ENCODE measurements around the gene CLIC5. TPM values are rescaled to one million over a fixed set of nuclear protein-coding genes. Genes with fewer than 3 reads are reported as not detected.

The CLIC5 gene
- total RNA-seq, 2 experiments from 2014 or later, result 0.03 to 0.08 TPM

GRCh38 chr6:46051962-46052361 is 36.3 kb upstream of the CLIC5 start:
- Histone ChIP-seq H3K9me3 (ENCODE audit: low read length) (no peaks in the 10 kb centered on the region), H4K20me1 (ENCODE audit: insufficient read depth, low read length) (no peaks in the 10 kb centered on the region), H2AFZ (ENCODE audit: low read length) (no peak overlapping the region), H3K4me3 (ENCODE audit: low read depth, low read length, poor library complexity, severe bottlenecking) (no peak overlapping the region), H3K27ac (ENCODE audit: low read depth, low read length, poor library complexity, severe bottlenecking) (no peak overlapping the region), H3K4me1 (ENCODE audit: insufficient read depth, low read length, poor library complexity, severe bottlenecking) (no peaks in the 10 kb centered on the region), H3K4me2 (ENCODE audit: low read length) (no peak overlapping the region), H3K79me2 (ENCODE audit: insufficient read depth, low read depth, low read length) (no peaks in the 10 kb centered on the region), H3K36me3 (ENCODE audit: insufficient read depth, low read length) (no peaks in the 10 kb centered on the region), H3K9me2 (ENCODE audit: insufficient read depth, low read length) (no peaks in the 10 kb centered on the region)
- intact Hi-C loops (cut with micrococcal nuclease; ENCODE audit: unreplicated experiment), result no loop called here
- CTCF ChIA-PET (ENCODE audit: unreplicated experiment), result no interaction called here
- TF ChIP-seq EZH2phosphoT487 (IDR thresholded peaks at IDR 0.05; ENCODE audit: borderline replicate concordance, low read depth, low read length) (no peak), CTCF (conservative IDR thresholded peaks at IDR 0.05; ENCODE audit: low read length) (no peak)
- no peak for DNase-seq (ENCODE audit: low spot score)
- no TSS peak for BruUV-seq (replicated peaks)
- POLR2A ChIA-PET, result no interaction called here

GRCh38 chr6:46050845-46051405 is 35.3 kb upstream of the CLIC5 start:
- H3K4me2 ChIP-seq (ENCODE audit: low read length), result no peak overlapping the region
- no peak for TF ChIP-seq CTCF (conservative IDR thresholded peaks at IDR 0.05; ENCODE audit: low read length)
- DNase-seq (ENCODE audit: low spot score), result no peak
- H3K4me1 ChIP-seq (ENCODE audit: insufficient read depth, low read length, poor library complexity, severe bottlenecking), result no peaks in the 10 kb centered on the region
- H3K36me3 ChIP-seq (ENCODE audit: insufficient read depth, low read length), result no peaks in the 10 kb centered on the region
- H3K4me3 ChIP-seq (ENCODE audit: low read depth, low read length, poor library complexity, severe bottlenecking), result no peak overlapping the region
- ChIA-PET CTCF (ENCODE audit: unreplicated experiment) (no interaction called here), POLR2A (no interaction called here)
- H2AFZ ChIP-seq (ENCODE audit: low read length), result no peak overlapping the region
- no peaks in the 10 kb centered on the region for H3K9me2 ChIP-seq (ENCODE audit: insufficient read depth, low read length)
- no peaks in the 10 kb centered on the region for H3K9me3 ChIP-seq (ENCODE audit: low read length)
- no peak overlapping the region for H3K27ac ChIP-seq (ENCODE audit: low read depth, low read length, poor library complexity, severe bottlenecking)
- intact Hi-C loops (cut with micrococcal nuclease; ENCODE audit: unreplicated experiment), result no loop called here
- H3K79me2 ChIP-seq (ENCODE audit: insufficient read depth, low read depth, low read length), result no peaks in the 10 kb centered on the region
- BruUV-seq (replicated peaks), result no TSS peak
- no peaks in the 10 kb centered on the region for H4K20me1 ChIP-seq (ENCODE audit: insufficient read depth, low read length)

GRCh38 chr6:46048646-46049297 is 33.1 kb upstream of the CLIC5 start:
- no peak overlapping the region for H3K27ac ChIP-seq (ENCODE audit: low read depth, low read length, poor library complexity, severe bottlenecking)
- no peaks in the 10 kb centered on the region for H3K79me2 ChIP-seq (ENCODE audit: insufficient read depth, low read depth, low read length)
- ChIA-PET CTCF (ENCODE audit: unreplicated experiment) (no interaction called here), POLR2A (no interaction called here)
- no peaks in the 10 kb centered on the region for H3K9me2 ChIP-seq (ENCODE audit: insufficient read depth, low read length)
- BruUV-seq (replicated peaks), result no TSS peak
- intact Hi-C loops (cut with micrococcal nuclease; ENCODE audit: unreplicated experiment), result no loop called here
- no peak overlapping the region for H2AFZ ChIP-seq (ENCODE audit: low read length)
- no peak overlapping the region for H3K4me2 ChIP-seq (ENCODE audit: low read length)
- no peaks in the 10 kb centered on the region for H3K36me3 ChIP-seq (ENCODE audit: insufficient read depth, low read length)
- no peaks in the 10 kb centered on the region for H4K20me1 ChIP-seq (ENCODE audit: insufficient read depth, low read length)
- H3K4me3 ChIP-seq (ENCODE audit: low read depth, low read length, poor library complexity, severe bottlenecking), result no peak overlapping the region
- no peaks in the 10 kb centered on the region for H3K9me3 ChIP-seq (ENCODE audit: low read length)
- TF ChIP-seq CTCF (conservative IDR thresholded peaks at IDR 0.05; ENCODE audit: low read length) (no peak), EZH2phosphoT487 (IDR thresholded peaks at IDR 0.05; ENCODE audit: borderline replicate concordance, low read depth, low read length) (no peak)
- H3K4me1 ChIP-seq (ENCODE audit: insufficient read depth, low read length, poor library complexity, severe bottlenecking), result no peaks in the 10 kb centered on the region
- no peak for DNase-seq (ENCODE audit: low spot score)
